ENCODE measurements around the gene RYR2. TPM values are rescaled to one million over a fixed set of nuclear protein-coding genes. Genes with fewer than 3 reads are reported as not detected.

RYR2 gene
- total and polyA plus RNA-seq, 2 of the 8 experiments (the other 6 are each of a cell fraction or from before 2014, with no cell fraction given), result 1.3 to 4.4 TPM

GRCh38 chr1:237542525-237543418 is 500.8 kb downstream of the RYR2 start:
- no peak overlapping the region for H2AK5ac ChIP-seq (ENCODE audit: low read depth, low read length)
- H3K9me3 ChIP-seq (ENCODE audit: insufficient read depth in 2 of 2, low read depth in 1 of 2, low read length in 1 of 2), result no peaks in the 10 kb centered on the region
- H3K27me3 ChIP-seq (replicated peaks in 1 of 4; ENCODE audit: control insufficient read depth in 3 of 4, extremely low read depth in 1 of 4, insufficient read depth in 3 of 4, low read length in 3 of 4), result no peaks in the 10 kb centered on the region
- no peaks in the 10 kb centered on the region for H4K20me1 ChIP-seq (replicated peaks in 1 of 2; ENCODE audit: control insufficient read depth in 1 of 2, insufficient read depth in 2 of 2, low read length in 2 of 2)
- H2BK120ac ChIP-seq (replicated peaks; ENCODE audit: low read depth, low read length), result no peak overlapping the region
- WGBS, 2 experiments (ENCODE audit: extremely low coverage in 1 of 2, insufficient coverage in 1 of 2, insufficient read length in 1 of 2, insufficient replicate concordance in 2 of 2, low coverage in 1 of 2, low lambda C conversion rate in 2 of 2, missing lambda C conversion rate in 1 of 2), result 86% methylated on average over 5 of the region's 5 CpGs; no CpG with 5 or more reads in 1 of the 2 experiments
- ChIA-PET CTCF (ENCODE audit: partially characterized antibody) (interaction anchor here (0.6 to 1.5 kb wide), 5 partner anchors 9 to 259 kb away, joined by 3 to 6 read pairs (median 3); no protein-coding TSS in a partner anchor), POLR2A (ENCODE audit: partially characterized antibody) (no interaction called here)
- H4K91ac ChIP-seq (replicated peaks; ENCODE audit: insufficient read length, low read length), result no peak overlapping the region
- H2BK20ac ChIP-seq (ENCODE audit: low read length), result no peak overlapping the region
- H3K4ac ChIP-seq (replicated peaks; ENCODE audit: insufficient read length, low read depth, low read length), result no peak overlapping the region
- no peak overlapping the region; the same call in 1 of the 2 replicates for H3K18ac ChIP-seq (ENCODE audit: extremely low read depth, low read length)
- H3K27ac ChIP-seq (ENCODE audit: low read depth, low read length), result no peak overlapping the region
- peaks cover 0 to 3% (median 1%) of the 10 kb centered on the region in 4 experiments; a peak in 2 of 7 replicates for H3K4me1 ChIP-seq (replicated peaks in 1 of 4; ENCODE audit: control insufficient read depth in 3 of 4, insufficient read depth in 4 of 4, low read length in 3 of 4)
- no peak for FAIRE-seq
- H3K23me2 ChIP-seq (ENCODE audit: low read depth, low read length), result no peaks in the 10 kb centered on the region
- peak overlapping the region; percentile 11 to 40; a peak in 2 of 4 replicates for H3K4me2 ChIP-seq (ENCODE audit: insufficient read depth in 1 of 2, low read depth in 2 of 2, low read length in 2 of 2)
- no peak overlapping the region for H3K4me3 ChIP-seq (ENCODE audit: extremely low read depth in 1 of 4, insufficient read depth in 2 of 4, low read depth in 3 of 4, low read length in 4 of 4)
- H3K36me3 ChIP-seq (ENCODE audit: control insufficient read depth in 2 of 4, insufficient read depth in 4 of 4, low read length in 3 of 4), result no peaks in the 10 kb centered on the region
- no peaks in the 10 kb centered on the region for H3K79me2 ChIP-seq (ENCODE audit: control insufficient read depth in 1 of 2, insufficient read depth in 2 of 2, low read length in 2 of 2)
- no peak overlapping the region for H3K56ac ChIP-seq (replicated peaks; ENCODE audit: insufficient read length, low read depth, low read length)
- no peak overlapping the region for H3K9ac ChIP-seq (replicated peaks in 1 of 4; ENCODE audit: extremely low read depth in 1 of 4, low read depth in 3 of 4, low read length in 3 of 4)
- no peak overlapping the region for H3K14ac ChIP-seq (ENCODE audit: insufficient read length)
- no peak overlapping the region for H2AFZ ChIP-seq (ENCODE audit: low read length)
- H2BK5ac ChIP-seq (ENCODE audit: low read depth, low read length), result no peak overlapping the region
- H4K5ac ChIP-seq (ENCODE audit: insufficient read length, low read depth, low read length), result no peak overlapping the region
- no peak overlapping the region for H2BK15ac ChIP-seq (ENCODE audit: low read length)
- H2BK12ac ChIP-seq (ENCODE audit: low read depth, low read length), result no peak overlapping the region
- DNase-seq (ENCODE audit: low read depth in 1 of 2, low spot score in 2 of 2), result no peak
- no peak overlapping the region for H3K23ac ChIP-seq (ENCODE audit: insufficient read length)
- no peak overlapping the region for H4K8ac ChIP-seq (ENCODE audit: extremely low read depth, insufficient read depth, low read length)
- no peaks in the 10 kb centered on the region for H3K79me1 ChIP-seq (ENCODE audit: low read depth, low read length)
- no peak for TF ChIP-seq E2F6 (IDR thresholded peaks at IDR 0.05)
